ENCODE results near the gene ADGRG1. TPM values are rescaled to one million over a fixed set of nuclear protein-coding genes. Genes with fewer than 3 reads are reported as not detected.
"Not testable (repeated sequence)": the region's sequence is repeated elsewhere in the genome, so short reads cannot be mapped to it uniquely, and the experiment has no call there.

The ADGRG1 gene
- total RNA-seq, 2 experiments from 2014 or later = not detected

DNA sequence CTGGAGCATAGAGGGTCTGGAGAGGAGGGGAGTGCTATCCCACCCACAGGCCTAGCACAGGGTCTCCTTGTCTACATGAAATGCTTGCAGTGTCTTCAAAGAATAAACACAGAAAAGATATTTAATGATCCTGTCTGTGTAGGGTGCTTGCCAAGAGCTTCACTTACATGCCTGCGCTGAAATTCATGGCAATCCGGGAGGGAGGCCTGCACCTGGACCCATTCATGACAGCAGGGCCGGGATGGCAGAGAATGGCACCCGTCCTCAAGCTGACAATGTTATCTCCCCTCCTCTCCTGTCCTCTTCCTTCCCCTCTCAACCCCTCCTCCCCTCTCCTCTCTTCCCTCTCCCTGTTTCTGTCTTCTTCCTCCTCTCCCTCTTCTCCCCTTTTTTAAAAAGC is 41.8 kb downstream of the ADGRG1 start:
- no peak overlapping the region for H3K27ac ChIP-seq (ENCODE audit: low read depth, low read length, poor library complexity, severe bottlenecking)
- no peak for DNase-seq (ENCODE audit: low spot score)
- BruUV-seq (replicated peaks) = no TSS peak
- no peak overlapping the region for H3K4me3 ChIP-seq (ENCODE audit: low read depth, low read length, poor library complexity, severe bottlenecking)
- no peaks in the 10 kb centered on the region for H3K4me1 ChIP-seq (ENCODE audit: insufficient read depth, low read length, poor library complexity, severe bottlenecking)
- ChIA-PET CTCF (ENCODE audit: unreplicated experiment) (no interaction called here), POLR2A (no interaction called here)
- no peaks in the 10 kb centered on the region for H3K9me2 ChIP-seq (ENCODE audit: insufficient read depth, low read length)
- H4K20me1 ChIP-seq (ENCODE audit: insufficient read depth, low read length) = no peaks in the 10 kb centered on the region
- intact Hi-C loops (cut with micrococcal nuclease; ENCODE audit: unreplicated experiment) = no loop called here
- TF ChIP-seq, protein P1, sequence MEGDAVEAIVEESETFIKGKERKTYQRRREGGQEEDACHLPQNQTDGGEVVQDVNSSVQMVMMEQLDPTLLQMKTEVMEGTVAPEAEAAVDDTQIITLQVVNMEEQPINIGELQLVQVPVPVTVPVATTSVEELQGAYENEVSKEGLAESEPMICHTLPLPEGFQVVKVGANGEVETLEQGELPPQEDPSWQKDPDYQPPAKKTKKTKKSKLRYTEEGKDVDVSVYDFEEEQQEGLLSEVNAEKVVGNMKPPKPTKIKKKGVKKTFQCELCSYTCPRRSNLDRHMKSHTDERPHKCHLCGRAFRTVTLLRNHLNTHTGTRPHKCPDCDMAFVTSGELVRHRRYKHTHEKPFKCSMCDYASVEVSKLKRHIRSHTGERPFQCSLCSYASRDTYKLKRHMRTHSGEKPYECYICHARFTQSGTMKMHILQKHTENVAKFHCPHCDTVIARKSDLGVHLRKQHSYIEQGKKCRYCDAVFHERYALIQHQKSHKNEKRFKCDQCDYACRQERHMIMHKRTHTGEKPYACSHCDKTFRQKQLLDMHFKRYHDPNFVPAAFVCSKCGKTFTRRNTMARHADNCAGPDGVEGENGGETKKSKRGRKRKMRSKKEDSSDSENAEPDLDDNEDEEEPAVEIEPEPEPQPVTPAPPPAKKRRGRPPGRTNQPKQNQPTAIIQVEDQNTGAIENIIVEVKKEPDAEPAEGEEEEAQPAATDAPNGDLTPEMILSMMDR (conservative IDR thresholded peaks at IDR 0.05; ENCODE audit: low read length) = no peak
- TF ChIP-seq EZH2phosphoT487 (IDR thresholded peaks at IDR 0.05; ENCODE audit: borderline replicate concordance, low read depth, low read length) = no peak
- H3K4me2 ChIP-seq (ENCODE audit: low read length) = no peak overlapping the region
- H3K36me3 ChIP-seq (ENCODE audit: insufficient read depth, low read length) = no peaks in the 10 kb centered on the region
- H2AFZ ChIP-seq (ENCODE audit: low read length) = no peak overlapping the region
- no peaks in the 10 kb centered on the region for H3K9me3 ChIP-seq (ENCODE audit: low read length)
- H3K79me2 ChIP-seq (ENCODE audit: insufficient read depth, low read depth, low read length) = no peaks in the 10 kb centered on the region

DNA sequence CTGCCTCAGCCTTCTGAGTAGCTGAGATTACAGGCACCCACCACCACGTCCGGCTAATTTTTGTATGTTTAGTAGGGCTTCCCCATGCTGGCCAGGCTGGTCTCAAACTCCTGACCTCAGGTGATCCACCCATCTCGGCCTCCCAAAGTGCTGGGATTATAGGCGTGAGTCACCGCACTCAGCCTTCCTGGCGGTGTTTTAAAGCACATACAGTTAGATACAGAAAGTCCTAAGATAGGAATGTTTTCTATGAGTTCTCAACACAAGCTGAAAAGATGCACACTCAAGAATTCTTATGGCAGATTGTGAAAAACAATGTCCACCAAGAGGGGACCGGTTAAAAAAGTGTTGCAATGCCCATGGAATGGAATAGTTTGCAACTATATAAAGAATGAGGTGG is 43.0 kb downstream of the ADGRG1 start:
- H3K4me1 ChIP-seq (ENCODE audit: insufficient read depth, low read length, poor library complexity, severe bottlenecking); H4K20me1 ChIP-seq (ENCODE audit: insufficient read depth, low read length); intact Hi-C loops (cut with micrococcal nuclease; ENCODE audit: unreplicated experiment); H3K36me3 ChIP-seq (ENCODE audit: insufficient read depth, low read length); POLR2A ChIA-PET; H3K27ac ChIP-seq (ENCODE audit: low read depth, low read length, poor library complexity, severe bottlenecking); H3K79me2 ChIP-seq (ENCODE audit: insufficient read depth, low read depth, low read length); H3K4me3 ChIP-seq (ENCODE audit: low read depth, low read length, poor library complexity, severe bottlenecking); BruUV-seq (replicated peaks); DNase-seq (ENCODE audit: low spot score); H3K9me2 ChIP-seq (ENCODE audit: insufficient read depth, low read length); H3K9me3 ChIP-seq (ENCODE audit: low read length); CTCF ChIA-PET (ENCODE audit: unreplicated experiment); H2AFZ ChIP-seq (ENCODE audit: low read length); H3K4me2 ChIP-seq (ENCODE audit: low read length): not testable (repeated sequence)

DNA sequence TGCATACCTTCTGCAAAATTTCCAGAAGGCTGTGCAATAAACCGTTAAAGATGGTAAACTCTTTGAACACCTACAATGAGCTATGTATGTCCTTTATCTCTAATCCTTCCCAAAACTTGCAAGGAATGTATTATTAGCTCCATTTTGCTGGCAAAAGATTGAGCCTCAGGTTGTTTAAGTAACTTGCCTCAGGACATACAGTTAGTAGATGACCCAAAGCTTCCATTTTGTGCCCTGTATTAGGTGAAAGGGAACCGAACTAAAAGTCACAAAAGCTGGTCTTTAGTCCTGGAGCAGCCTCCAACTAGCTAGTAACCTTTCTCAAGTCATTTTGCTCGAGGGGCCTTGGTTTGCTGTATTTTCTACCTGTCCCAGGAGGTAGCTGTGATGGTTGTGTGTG is 44.0 kb downstream of the ADGRG1 start:
- DNase-seq (ENCODE audit: low spot score) = no peak
- no peaks in the 10 kb centered on the region for H3K4me1 ChIP-seq (ENCODE audit: insufficient read depth, low read length, poor library complexity, severe bottlenecking)
- no peaks in the 10 kb centered on the region for H4K20me1 ChIP-seq (ENCODE audit: insufficient read depth, low read length)
- no peak overlapping the region for H3K4me3 ChIP-seq (ENCODE audit: low read depth, low read length, poor library complexity, severe bottlenecking)
- TF ChIP-seq EZH2phosphoT487 (IDR thresholded peaks at IDR 0.05; ENCODE audit: borderline replicate concordance, low read depth, low read length) = no peak
- TF ChIP-seq, protein P1 (conservative IDR thresholded peaks at IDR 0.05; ENCODE audit: low read length) = no peak
- H3K9me3 ChIP-seq (ENCODE audit: low read length) = no peaks in the 10 kb centered on the region
- no TSS peak for BruUV-seq (replicated peaks)
- H2AFZ ChIP-seq (ENCODE audit: low read length) = no peak overlapping the region
- H3K9me2 ChIP-seq (ENCODE audit: insufficient read depth, low read length) = no peaks in the 10 kb centered on the region
- H3K36me3 ChIP-seq (ENCODE audit: insufficient read depth, low read length) = no peaks in the 10 kb centered on the region
- H3K4me2 ChIP-seq (ENCODE audit: low read length) = no peak overlapping the region
- intact Hi-C loops (cut with micrococcal nuclease; ENCODE audit: unreplicated experiment) = no loop called here
- H3K79me2 ChIP-seq (ENCODE audit: insufficient read depth, low read depth, low read length) = no peaks in the 10 kb centered on the region
- POLR2A ChIA-PET = no interaction called here
- no peak overlapping the region for H3K27ac ChIP-seq (ENCODE audit: low read depth, low read length, poor library complexity, severe bottlenecking)
- CTCF ChIA-PET (ENCODE audit: unreplicated experiment) = no interaction called here

Measured in OCI-LY7 (cell line).